ENCODE results near the gene NXPH4. TPM values are rescaled to one million over a fixed set of nuclear protein-coding genes. Genes with fewer than 3 reads are reported as not detected.

Gene NXPH4
- total RNA-seq, 2 donors from 2014 or later, result 0.81 TPM; not detected in 1

DNA sequence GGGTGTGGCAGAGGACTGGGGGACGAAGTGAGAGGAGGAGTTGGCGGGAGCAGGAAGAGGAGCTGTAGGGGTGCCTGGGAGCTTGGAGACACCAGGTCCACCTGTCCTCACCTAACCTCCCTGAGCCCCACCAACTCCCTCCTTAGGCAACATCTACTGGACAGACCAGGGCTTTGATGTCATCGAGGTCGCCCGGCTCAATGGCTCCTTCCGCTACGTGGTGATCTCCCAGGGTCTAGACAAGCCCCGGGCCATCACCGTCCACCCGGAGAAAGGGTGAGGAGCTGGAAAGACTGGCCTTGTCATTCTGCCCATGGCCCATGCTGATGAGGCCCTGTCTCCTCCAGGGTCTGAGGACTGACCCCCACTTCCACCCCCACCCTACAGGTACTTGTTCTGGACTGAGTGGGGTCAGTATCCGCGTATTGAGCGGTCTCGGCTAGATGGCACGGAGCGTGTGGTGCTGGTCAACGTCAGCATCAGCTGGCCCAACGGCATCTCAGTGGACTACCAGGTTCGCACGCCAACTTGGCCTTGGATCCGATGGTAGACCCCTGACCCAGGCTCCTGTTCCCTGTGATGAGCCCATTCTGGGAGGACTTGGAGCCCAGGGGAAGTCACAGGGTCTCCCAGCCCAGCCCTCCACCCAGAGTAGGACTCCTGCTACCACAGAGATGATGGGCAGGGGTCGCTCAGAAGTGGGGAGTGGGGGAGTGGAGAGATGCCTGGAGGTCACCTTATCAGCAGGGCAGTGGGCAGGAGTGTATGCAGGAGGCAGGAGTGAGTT lies 32.5 kb upstream of the NXPH4 start:
- Histone ChIP-seq H3K27ac (no peak overlapping the region), H3K4me3 (no peak overlapping the region), H3K27me3 (replicated peaks; ENCODE audit: insufficient read depth) (no peaks in the 10 kb centered on the region), H3K4me1 (ENCODE audit: control insufficient read depth in 1 of 2, low read depth in 2 of 2) (no peaks in the 10 kb centered on the region), H3K36me3 (peaks cover 80% of the 10 kb centered on the region), H3K9me3 (no peaks in the 10 kb centered on the region)
- TF ChIP-seq, protein P1, sequence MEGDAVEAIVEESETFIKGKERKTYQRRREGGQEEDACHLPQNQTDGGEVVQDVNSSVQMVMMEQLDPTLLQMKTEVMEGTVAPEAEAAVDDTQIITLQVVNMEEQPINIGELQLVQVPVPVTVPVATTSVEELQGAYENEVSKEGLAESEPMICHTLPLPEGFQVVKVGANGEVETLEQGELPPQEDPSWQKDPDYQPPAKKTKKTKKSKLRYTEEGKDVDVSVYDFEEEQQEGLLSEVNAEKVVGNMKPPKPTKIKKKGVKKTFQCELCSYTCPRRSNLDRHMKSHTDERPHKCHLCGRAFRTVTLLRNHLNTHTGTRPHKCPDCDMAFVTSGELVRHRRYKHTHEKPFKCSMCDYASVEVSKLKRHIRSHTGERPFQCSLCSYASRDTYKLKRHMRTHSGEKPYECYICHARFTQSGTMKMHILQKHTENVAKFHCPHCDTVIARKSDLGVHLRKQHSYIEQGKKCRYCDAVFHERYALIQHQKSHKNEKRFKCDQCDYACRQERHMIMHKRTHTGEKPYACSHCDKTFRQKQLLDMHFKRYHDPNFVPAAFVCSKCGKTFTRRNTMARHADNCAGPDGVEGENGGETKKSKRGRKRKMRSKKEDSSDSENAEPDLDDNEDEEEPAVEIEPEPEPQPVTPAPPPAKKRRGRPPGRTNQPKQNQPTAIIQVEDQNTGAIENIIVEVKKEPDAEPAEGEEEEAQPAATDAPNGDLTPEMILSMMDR (IDR thresholded peaks at IDR 0.05), result no peak
- DNase-seq (ENCODE audit: low spot score), result no peak
- no peak for ATAC-seq (ENCODE audit: insufficient number of reproducible peaks, low FRiP score, low read depth)

DNA sequence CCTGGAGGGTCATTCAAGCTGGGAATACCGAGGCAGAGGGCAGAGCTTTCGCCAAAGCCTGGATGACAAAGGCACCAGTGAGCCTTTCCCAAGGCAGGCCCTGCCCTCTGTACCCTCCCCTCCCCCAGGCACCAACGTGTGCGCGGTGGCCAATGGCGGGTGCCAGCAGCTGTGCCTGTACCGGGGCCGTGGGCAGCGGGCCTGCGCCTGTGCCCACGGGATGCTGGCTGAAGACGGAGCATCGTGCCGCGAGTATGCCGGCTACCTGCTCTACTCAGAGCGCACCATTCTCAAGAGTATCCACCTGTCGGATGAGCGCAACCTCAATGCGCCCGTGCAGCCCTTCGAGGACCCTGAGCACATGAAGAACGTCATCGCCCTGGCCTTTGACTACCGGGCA lies 31.2 kb upstream of the NXPH4 start:
- DNase-seq (ENCODE audit: low spot score), result no peak
- TF ChIP-seq, protein P1 (IDR thresholded peaks at IDR 0.05), result no peak
- no peak for ATAC-seq (ENCODE audit: insufficient number of reproducible peaks, low FRiP score, low read depth)
- H3K4me1 ChIP-seq (ENCODE audit: control insufficient read depth in 1 of 2, low read depth in 2 of 2), result peaks cover 0 to under 1% of the 10 kb centered on the region in 2 donors
- no peak overlapping the region for H3K27ac ChIP-seq
- H3K9me3 ChIP-seq, result no peaks in the 10 kb centered on the region
- H3K4me3 ChIP-seq, result no peak overlapping the region
- H3K27me3 ChIP-seq (replicated peaks; ENCODE audit: insufficient read depth), result no peaks in the 10 kb centered on the region
- peaks cover 73% of the 10 kb centered on the region for H3K36me3 ChIP-seq

DNA sequence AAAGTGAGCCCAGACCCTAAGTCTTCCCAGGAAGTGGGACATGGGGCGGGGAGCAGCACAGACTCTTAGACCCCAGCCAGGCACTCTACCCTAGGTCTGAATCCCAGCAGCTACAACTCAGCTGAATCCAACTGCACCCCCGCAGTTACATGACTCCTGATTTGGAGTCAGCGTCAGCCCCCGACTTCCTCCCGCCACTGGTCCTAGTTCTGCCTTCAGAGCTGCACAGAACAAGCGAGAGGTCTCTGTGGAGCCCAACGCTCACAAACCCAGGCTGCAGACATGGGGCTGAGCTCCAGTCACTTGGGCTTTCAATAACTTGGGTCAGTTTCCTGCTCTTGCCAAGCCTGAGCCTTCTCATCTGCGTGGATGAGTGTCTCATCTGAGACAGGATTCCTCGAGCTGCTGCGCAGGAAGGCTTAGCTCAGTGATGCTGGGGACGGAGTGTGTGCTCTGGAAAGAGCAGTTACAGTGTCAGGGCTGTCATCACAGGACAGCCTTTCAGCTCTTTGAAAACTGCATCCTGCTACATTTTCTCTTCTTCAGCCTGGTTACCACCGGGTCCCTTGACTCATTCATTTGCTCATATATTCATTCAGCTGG lies 30.6 kb upstream of the NXPH4 start:
- TF ChIP-seq, protein P1 (IDR thresholded peaks at IDR 0.05), result no peak
- no peaks in the 10 kb centered on the region for H3K9me3 ChIP-seq
- ATAC-seq (ENCODE audit: insufficient number of reproducible peaks, low FRiP score, low read depth) (no peak), DNase-seq (ENCODE audit: low spot score) (no peak)
- no peak overlapping the region for H3K4me3 ChIP-seq
- peaks cover 73% of the 10 kb centered on the region for H3K36me3 ChIP-seq
- H3K4me1 ChIP-seq (ENCODE audit: control insufficient read depth in 1 of 2, low read depth in 2 of 2), result peaks cover 0 to 4% of the 10 kb centered on the region in 2 donors
- H3K27me3 ChIP-seq (replicated peaks; ENCODE audit: insufficient read depth), result no peaks in the 10 kb centered on the region
- no peak overlapping the region for H3K27ac ChIP-seq

DNA sequence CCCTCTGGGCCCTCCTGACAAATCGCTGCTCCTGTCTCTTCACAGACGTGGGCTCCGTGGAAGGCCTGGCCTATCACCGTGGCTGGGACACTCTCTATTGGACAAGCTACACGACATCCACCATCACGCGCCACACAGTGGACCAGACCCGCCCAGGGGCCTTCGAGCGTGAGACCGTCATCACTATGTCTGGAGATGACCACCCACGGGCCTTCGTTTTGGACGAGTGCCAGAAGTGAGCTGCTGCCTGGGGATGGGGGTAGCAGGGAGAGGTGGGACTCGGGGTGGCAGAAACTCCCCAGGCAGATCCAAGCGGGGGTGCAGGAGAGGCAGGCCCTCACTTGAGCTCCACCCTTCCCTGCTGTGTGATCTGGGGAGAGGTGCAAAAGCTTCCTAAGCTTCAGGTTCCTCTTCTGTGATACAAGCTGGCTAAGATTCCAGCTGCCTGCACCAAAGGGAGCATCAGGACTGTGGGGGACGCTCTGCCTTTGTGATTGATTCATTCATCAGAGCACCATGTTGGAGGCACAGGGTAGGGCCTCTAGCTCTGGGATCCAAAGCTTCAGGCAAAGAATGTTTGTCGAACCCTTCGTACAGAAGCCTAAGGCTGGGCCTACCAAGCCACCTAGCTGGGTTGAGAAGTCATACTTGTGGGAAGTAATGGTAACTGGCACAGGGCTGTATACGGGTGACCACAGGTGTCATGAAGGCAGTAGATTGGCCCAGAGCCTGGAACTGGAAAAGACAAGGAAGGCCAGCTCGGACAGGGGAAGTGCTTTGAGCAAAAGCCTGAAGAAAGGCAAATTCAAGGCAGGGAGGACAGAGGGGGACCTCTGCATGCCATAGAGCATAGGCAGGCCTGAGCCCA lies 29.1 kb upstream of the NXPH4 start:
- DNase-seq (ENCODE audit: low spot score), result no peak
- Histone ChIP-seq H3K4me3 (no peak overlapping the region), H3K4me1 (ENCODE audit: control insufficient read depth in 1 of 2, low read depth in 2 of 2) (peaks cover 0 to 4% of the 10 kb centered on the region in 2 donors), H3K27ac (no peak overlapping the region), H3K36me3 (peaks cover 81% of the 10 kb centered on the region), H3K27me3 (replicated peaks; ENCODE audit: insufficient read depth) (no peaks in the 10 kb centered on the region), H3K9me3 (no peaks in the 10 kb centered on the region)
- no peak for ATAC-seq (ENCODE audit: insufficient number of reproducible peaks, low FRiP score, low read depth)
- TF ChIP-seq, protein P1 (IDR thresholded peaks at IDR 0.05), result no peak

DNA sequence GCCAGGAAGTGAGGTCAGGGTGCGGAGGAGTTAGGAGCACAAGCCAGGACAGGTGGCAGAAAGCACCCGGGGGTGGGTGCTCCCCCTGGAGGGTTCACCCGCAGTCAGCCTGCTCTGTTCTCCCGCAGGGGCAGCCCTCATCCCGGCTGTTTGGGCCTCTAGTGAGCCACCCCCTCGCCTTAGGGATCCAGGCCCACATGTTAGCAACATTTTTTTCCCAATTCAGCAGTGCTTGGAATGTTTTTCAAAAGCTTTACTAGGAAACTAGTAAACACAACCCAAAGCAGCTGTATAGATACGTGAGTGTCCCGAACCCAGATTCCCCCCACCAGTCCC lies 28.5 kb upstream of the NXPH4 start:
- Histone ChIP-seq H3K36me3 (peaks cover 87% of the 10 kb centered on the region), H3K4me3 (no peak overlapping the region), H3K27me3 (replicated peaks; ENCODE audit: insufficient read depth) (no peaks in the 10 kb centered on the region), H3K4me1 (ENCODE audit: control insufficient read depth in 1 of 2, low read depth in 2 of 2) (peaks cover 0 to 4% of the 10 kb centered on the region in 2 donors), H3K27ac (no peak overlapping the region), H3K9me3 (no peaks in the 10 kb centered on the region)
- TF ChIP-seq, protein P1 (IDR thresholded peaks at IDR 0.05), result no peak
- no peak for ATAC-seq (ENCODE audit: insufficient number of reproducible peaks, low FRiP score, low read depth)
- DNase-seq (ENCODE audit: low spot score), result no peak
